Stomach smooth muscle (tissue), 2 donors: ENCODE data around the gene PVALEF.

Experiments used
- H3K27ac ChIP-seq: one replicate; pipeline ENCODE4 v1.7.0; 2013; ENCODE audit warnings: mild to moderate bottlenecking, low read length, inconsistent platforms
- H3K27me3 ChIP-seq, 2 donors: one replicate each; pipeline ENCODE4 v1.7.0; 2013; ENCODE audit warnings: low read length in 2 of 2; ENCODE audit not compliant: insufficient read depth in 2 of 2, control insufficient read depth in 1 of 2
- H3K36me3 ChIP-seq, 2 donors: one replicate each; pipeline ENCODE4 v1.7.0; 2013; ENCODE audit warnings: low read length in 2 of 2; ENCODE audit not compliant: control insufficient read depth in 2 of 2, insufficient read depth in 2 of 2
- H3K4me1 ChIP-seq: one replicate; pipeline ENCODE4 v1.7.0; 2013; ENCODE audit warnings: low read length; ENCODE audit not compliant: control insufficient read depth, insufficient read depth
- H3K4me3 ChIP-seq, 2 donors: one replicate each; pipeline ENCODE4 v1.7.0; 2013; ENCODE audit warnings: low read length in 2 of 2
- H3K9ac ChIP-seq, 2 donors: one replicate each; pipeline ENCODE4 v1.7.0; 2013; ENCODE audit warnings: low read length in 2 of 2, mild to moderate bottlenecking in 1 of 2
- H3K9me3 ChIP-seq, 2 donors: one replicate each; pipeline ENCODE4 v1.7.0; 2013; ENCODE audit warnings: low read length in 2 of 2; ENCODE audit not compliant: control insufficient read depth in 2 of 2
- donor health status: healthy.
- donor health status: Pancreatic carcinoma.

PVALEF gene

DNA sequence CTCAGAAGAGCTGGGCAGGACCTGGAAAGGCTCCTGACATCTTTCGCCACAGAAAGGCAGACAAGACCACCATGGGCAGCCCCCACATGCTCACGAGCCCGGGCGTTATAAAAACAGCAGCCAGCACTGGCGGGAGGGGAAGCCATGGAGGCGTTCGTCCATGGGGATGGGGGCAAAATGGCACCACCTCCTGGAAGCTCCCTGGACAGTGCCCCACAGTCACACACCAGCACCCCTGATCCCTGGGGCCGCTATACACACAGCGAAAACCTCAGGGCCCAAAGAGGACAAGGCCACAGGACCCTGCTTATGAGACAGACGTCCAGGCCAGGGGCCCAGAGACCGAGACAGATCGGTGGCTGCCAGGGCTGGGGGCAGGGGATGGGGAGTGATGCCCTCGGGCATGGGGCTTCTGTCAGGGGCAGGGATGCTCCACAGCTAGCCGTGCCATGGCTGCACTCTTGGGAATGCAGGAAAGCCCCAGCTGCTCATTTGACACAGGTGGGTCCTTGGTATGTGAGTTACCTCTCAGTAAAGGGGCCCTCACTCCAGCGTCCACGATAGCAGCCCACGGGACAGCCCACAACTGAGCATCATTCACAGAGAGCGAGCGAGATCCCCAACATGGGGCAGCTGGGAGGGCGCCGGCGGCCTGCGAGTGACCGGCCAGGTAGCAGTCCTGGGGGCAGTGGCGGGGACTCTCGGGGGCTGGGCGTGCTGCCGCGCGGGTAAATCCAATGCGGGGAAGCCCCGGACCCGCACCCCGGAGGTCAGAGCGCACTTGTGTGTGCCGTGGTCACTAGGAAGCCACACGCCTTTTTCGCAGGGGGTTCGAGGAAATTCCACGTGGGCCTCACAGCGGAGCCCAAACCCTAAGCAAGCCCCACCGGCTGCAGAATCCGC lies 6.4 kb upstream of the PVALEF start:
- Histone ChIP-seq H3K9ac (no peak overlapping the region), H3K27ac (no peak overlapping the region)

DNA sequence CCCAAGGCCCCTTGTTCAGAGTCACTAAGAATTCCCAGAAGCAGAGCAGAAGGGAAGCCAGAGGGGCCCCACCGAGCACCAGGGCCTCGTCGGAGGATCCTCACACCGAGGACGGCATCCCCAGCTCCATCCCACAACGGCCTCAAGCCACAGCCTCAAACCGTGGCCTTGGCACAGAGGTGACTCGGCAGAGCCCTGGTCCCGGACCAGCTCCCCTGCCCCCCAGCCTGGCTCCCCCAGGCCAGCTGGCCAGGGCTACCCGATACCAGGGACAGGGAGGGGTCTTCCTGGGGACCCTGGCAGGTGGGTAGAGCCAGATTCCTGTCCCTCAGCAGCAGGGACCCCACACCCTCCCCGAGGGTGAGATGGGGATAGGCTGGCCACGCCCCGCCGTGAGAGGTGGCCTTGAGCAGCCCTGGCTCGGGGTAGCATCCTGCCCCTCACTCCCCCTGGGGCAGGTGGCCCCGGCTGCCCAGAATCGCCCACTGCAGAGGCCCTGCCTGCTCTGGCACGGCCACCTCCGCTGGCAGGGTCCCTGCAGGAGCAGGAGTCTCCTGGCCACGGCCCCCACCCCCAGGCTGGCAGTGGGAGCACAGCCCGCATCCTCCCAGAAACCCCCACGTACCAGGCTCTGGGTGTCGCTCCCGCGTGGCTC lies 5.6 kb upstream of the PVALEF start:
- Histone ChIP-seq H3K27me3 (no peaks in the 10 kb centered on the region), H3K4me3 (no peak overlapping the region), H3K4me1 (peaks cover 3% of the 10 kb centered on the region), H3K9me3 (no peaks in the 10 kb centered on the region), H3K9ac (no peak overlapping the region), H3K36me3 (no peaks in the 10 kb centered on the region), H3K27ac (no peak overlapping the region)

More for the DNA sequence above, 6.4 kb upstream of the PVALEF start:
- Histone ChIP-seq H3K36me3 (no peaks in the 10 kb centered on the region), H3K27me3 (no peaks in the 10 kb centered on the region), H3K9me3 (no peaks in the 10 kb centered on the region), H3K4me3 (no peak overlapping the region), H3K4me1 (no peaks in the 10 kb centered on the region)

DNA sequence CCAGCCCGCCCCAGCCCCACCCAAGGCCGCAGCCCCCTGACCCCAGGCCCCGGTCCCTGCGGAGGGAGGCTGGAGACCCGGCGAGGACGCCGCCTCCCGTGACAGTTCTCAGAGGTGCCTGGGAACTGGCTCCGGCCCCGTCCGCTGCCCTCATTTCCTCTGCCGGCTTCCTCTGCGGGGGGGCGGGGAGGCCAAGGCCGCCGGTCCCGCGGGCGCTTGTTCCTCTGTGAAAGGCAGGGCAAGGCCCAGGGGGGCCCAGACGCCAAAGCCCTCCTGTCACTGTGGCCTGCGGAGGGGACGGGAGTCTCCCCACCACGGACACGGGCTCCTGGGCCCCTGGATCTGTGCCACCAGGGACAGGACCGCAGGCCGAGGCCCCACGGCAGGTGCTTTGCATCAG lies 5.0 kb upstream of the PVALEF start:
- no peak overlapping the region for H3K9ac ChIP-seq
- no peak overlapping the region for H3K27ac ChIP-seq
- H3K4me3 ChIP-seq: no peak overlapping the region

DNA sequence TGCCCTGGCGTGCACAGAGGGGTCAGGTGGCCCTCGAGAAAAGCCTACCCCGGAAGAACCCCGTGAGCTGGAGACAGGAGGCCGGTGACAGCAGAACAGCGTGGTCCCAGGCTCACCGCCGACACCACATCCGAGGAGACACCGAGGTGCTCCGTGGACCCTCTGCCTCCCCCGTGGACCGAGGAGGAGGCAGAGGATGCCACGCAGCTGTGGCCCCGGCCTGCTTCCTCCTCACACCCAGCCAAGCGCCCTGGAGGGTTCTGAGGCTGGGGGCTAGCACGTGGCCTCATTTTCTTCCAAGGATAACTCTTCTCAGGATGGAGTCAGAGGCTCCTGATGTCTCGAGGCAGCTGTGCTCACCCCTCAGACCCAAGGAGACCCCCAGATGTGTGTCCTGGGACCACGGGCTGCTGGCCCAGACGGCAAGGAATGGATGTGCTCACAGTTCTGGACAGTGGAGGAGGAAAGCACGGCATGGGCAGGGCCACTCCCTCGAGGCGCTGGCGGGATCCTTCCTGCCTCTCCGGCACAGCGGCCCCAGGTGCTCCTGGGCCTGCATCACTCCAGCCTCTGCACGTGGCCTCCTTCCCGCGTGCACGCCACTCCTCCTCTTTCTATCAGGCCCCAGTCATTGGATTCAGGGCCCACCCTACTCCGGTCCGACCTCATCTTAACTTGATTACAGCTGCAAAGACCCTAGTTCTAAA lies 4.4 kb upstream of the PVALEF start:
- no peak overlapping the region for H3K4me3 ChIP-seq
- peaks cover 13% of the 10 kb centered on the region for H3K4me1 ChIP-seq
- H3K27ac ChIP-seq: no peak overlapping the region
- no peak overlapping the region for H3K9ac ChIP-seq
- H3K9me3 ChIP-seq: no peaks in the 10 kb centered on the region
- H3K27me3 ChIP-seq: peaks cover 0 to 3% of the 10 kb centered on the region in 2 donors
- no peaks in the 10 kb centered on the region for H3K36me3 ChIP-seq

More for the DNA sequence above, 5.0 kb upstream of the PVALEF start:
- no peaks in the 10 kb centered on the region for H3K27me3 ChIP-seq
- H3K4me1 ChIP-seq: peaks cover 9% of the 10 kb centered on the region
- H3K9me3 ChIP-seq: no peaks in the 10 kb centered on the region
- H3K36me3 ChIP-seq: no peaks in the 10 kb centered on the region

DNA sequence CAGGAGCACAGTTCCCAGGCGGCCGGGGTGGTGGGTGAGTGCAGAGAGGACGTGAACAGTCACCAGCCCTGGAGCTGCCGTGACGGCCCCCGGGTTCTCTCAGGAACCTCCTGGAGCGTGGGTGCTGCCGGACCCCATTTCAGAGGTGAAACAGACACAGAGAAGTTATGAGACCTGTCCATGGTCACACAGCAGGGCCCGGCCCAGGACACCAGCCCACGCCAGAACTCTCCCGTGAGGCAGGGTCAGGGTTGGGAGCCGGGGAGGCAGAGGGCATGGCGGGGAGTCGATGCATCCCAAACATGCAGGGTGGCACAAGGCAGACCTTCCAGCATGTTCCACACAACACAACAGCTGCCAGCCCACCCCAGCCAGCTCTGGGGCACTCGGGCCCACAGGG lies 3.8 kb upstream of the PVALEF start:
- no peak overlapping the region for H3K4me3 ChIP-seq
- H3K36me3 ChIP-seq: no peaks in the 10 kb centered on the region
- no peak overlapping the region for H3K9ac ChIP-seq
- H3K27ac ChIP-seq: no peak overlapping the region
- H3K9me3 ChIP-seq: no peaks in the 10 kb centered on the region
- H3K4me1 ChIP-seq: peaks cover 15% of the 10 kb centered on the region
- H3K27me3 ChIP-seq: peaks cover 0 to 3% of the 10 kb centered on the region in 2 donors

DNA sequence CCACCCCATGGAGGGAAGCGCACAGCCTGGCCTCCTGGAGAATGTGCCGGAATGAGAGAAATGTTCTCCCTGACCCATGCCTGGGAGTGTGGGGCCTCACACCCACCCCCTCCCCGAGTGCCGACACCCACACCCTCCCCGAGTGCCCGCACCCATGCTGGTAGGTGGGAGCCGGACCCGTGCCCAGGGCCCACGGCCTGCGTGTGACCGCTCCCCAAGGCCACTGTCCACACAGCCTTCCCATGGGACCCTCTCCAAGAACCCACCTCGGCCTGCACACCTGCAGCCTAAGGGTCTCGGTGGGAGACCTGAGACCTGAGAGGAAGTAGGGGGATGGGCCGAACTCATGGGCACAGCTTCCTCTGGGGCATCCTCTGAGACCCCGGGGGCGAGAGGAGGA lies 3.3 kb upstream of the PVALEF start:
- Histone ChIP-seq H3K4me3 (no peak overlapping the region), H3K27ac (no peak overlapping the region), H3K27me3 (peaks cover 0 to 3% of the 10 kb centered on the region in 2 donors), H3K4me1 (peaks cover 18% of the 10 kb centered on the region), H3K9me3 (no peaks in the 10 kb centered on the region), H3K36me3 (no peaks in the 10 kb centered on the region), H3K9ac (no peak overlapping the region)

DNA sequence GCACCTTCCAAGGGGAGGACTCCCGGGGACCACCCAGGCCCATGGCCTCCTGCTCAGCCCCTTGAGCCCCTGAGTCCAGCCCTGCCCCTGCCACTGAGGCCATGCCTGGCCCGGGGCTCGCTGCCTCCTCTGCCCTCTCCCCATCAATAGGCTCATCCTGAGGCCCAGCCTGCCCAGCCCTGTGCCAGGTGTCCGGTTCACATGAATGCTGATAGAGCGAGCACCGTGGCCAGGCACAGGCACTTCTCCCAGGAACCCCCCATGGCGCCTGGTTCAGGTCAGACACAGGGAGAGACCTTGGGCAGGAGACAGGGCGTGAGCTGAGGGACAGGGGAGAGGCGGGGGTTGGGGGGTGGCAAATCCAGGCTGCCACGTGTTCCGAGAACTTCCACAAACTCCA lies 2.8 kb upstream of the PVALEF start:
- no peak overlapping the region for H3K9ac ChIP-seq
- peaks cover 18% of the 10 kb centered on the region for H3K4me1 ChIP-seq
- no peaks in the 10 kb centered on the region for H3K9me3 ChIP-seq
- no peaks in the 10 kb centered on the region for H3K36me3 ChIP-seq
- H3K27me3 ChIP-seq: peaks cover 0 to 3% of the 10 kb centered on the region in 2 donors
- H3K27ac ChIP-seq: no peak overlapping the region
- H3K4me3 ChIP-seq: no peak overlapping the region

DNA sequence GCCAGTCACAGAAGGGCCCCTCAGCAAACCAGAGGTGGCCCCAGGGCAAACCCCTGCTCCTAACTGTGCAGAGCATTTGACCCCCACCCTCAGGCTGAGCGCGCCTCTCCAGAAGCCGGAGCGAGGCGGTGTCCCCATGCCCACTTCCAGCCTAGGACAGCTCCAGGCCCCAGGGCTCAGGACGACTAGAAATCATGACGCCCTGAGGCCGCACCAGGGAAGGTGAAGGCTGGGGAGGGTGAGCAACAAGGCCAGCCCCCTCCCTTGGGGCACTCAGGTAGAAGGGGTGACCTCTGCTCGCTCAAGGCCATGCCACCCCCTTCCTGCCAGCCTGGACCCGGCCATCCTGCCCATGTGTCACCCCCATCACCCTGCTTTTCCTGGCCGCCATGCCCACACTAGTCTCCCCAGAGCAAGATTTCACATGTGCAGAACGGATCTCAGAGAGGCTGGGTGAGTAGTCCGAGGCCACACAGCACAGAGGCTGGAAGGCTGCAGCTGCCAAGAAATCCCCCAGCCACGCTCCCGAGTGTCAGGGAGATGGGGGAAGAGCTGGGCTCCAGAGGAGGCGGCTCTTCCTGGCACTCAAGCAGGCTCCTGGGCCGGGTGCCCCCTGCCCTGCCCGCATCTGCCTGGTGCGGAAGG lies 2.1 kb upstream of the PVALEF start:
- Histone ChIP-seq H3K27me3 (peaks cover 0 to 3% of the 10 kb centered on the region in 2 donors), H3K27ac (no peak overlapping the region), H3K9ac (no peak overlapping the region), H3K4me3 (no peak overlapping the region), H3K36me3 (no peaks in the 10 kb centered on the region), H3K4me1 (peaks cover 18% of the 10 kb centered on the region), H3K9me3 (no peaks in the 10 kb centered on the region)

DNA sequence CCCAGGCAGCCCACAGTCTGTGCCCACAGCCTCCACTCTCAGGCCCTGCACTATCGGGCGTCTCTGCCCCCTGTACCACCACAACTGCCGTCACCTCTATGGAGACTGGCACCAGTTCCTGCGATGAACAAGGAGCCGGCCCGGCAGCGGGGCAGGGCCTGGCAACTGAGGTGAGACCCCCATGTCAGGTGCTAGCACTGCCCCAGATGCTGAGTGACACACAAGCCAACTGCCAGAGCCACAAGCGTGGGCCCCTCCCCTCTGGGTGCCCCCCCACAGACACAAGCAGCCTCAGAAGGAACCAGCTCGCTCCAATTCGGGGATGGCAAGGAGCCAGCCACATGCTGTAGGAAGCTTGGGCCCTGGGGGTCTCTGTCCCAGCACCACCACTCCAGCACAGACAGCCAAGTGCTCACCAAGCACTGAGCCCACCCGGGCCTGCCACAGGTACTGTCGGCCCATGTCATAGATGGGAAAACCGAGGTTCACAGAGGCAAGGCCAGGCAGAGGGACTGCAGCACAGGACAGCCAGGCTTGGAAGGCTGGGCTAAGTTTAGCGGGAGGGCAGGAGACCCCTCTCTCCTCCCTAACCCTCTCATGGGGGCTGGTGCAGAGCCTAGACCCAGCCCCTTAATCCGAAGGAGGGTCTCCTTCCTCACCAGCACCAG lies 1.5 kb upstream of the PVALEF start:
- Histone ChIP-seq H3K4me3 (no peak overlapping the region), H3K9me3 (no peaks in the 10 kb centered on the region), H3K9ac (no peak overlapping the region), H3K4me1 (peaks cover 18% of the 10 kb centered on the region), H3K36me3 (no peaks in the 10 kb centered on the region), H3K27ac (no peak overlapping the region), H3K27me3 (peaks cover 0 to 3% of the 10 kb centered on the region in 2 donors)
